NT2/D1 (cell line): ENCODE results near the gene CHST6.
"Not testable (repeated sequence)": the region's sequence is repeated elsewhere in the genome, so short reads cannot be mapped to it uniquely, and the experiment has no call there.

Source experiments
- DNase-seq: peaks from one replicate; pipeline ENCODE4 v3.0.0-alpha.2; 2011; ENCODE audit warnings: low read depth, low spot score
- H3K27me3 ChIP-seq: 2 replicates; pipeline ENCODE4 v1.6.0; 2011; ENCODE audit warnings: mild to moderate bottlenecking; ENCODE audit not compliant: insufficient read length, insufficient read depth
- H3K36me3 ChIP-seq: 2 replicates; pipeline ENCODE4 v1.6.1; 2011; ENCODE audit warnings: mild to moderate bottlenecking, low read length, mixed read lengths; ENCODE audit not compliant: insufficient read depth, insufficient read length
- H3K4me1 ChIP-seq: 2 replicates; pipeline ENCODE4 v1.5.1; 2011; ENCODE audit not compliant: insufficient read depth, insufficient read length
- H3K4me3 ChIP-seq: 2 replicates; pipeline ENCODE4 v1.5.1; 2011; ENCODE audit warnings: low read depth; ENCODE audit not compliant: insufficient read length
- H3K9ac ChIP-seq: 2 replicates; pipeline ENCODE4 v1.6.0; 2011; ENCODE audit warnings: low read depth; ENCODE audit not compliant: insufficient read length
- H3K9me3 ChIP-seq: 2 replicates; pipeline ENCODE4 v1.5.1; 2011; ENCODE audit warnings: mild to moderate bottlenecking, low read length; ENCODE audit not compliant: insufficient read depth
- SUZ12 ChIP-seq: IDR thresholded peaks from 2 replicates; pipeline ENCODE4 v1.6.1; 2011; ENCODE audit not compliant: insufficient read length, insufficient read depth; ENCODE audit errors: extremely low read depth
- YY1 ChIP-seq: IDR thresholded peaks from 2 replicates; pipeline ENCODE4 v1.6.1; 2011; ENCODE audit not compliant: insufficient read length, insufficient read depth
- ZNF274 ChIP-seq: IDR thresholded peaks from 2 replicates; pipeline ENCODE4 v1.6.1; 2011; ENCODE audit warnings: mild to moderate bottlenecking, low read depth, low read length

The CHST6 gene

GRCh38 chr16:75466760-75467159, 28.5 kb downstream of the CHST6 start:
- Histone ChIP-seq H3K9ac (no peak overlapping the region), H3K4me3 (no peak overlapping the region), H3K36me3 (no peaks in the 10 kb centered on the region), H3K9me3 (no peaks in the 10 kb centered on the region; the same call in 1 of the 2 replicates), H3K4me1 (peaks cover 4% of the 10 kb centered on the region), H3K27me3 (no peaks in the 10 kb centered on the region)
- DNase-seq, result no peak
- TF ChIP-seq ZNF274, result no peak
- TF ChIP-seq SUZ12, result no peak
- no peak for TF ChIP-seq YY1

GRCh38 chr16:75464122-75464918, 30.9 kb downstream of the CHST6 start, which contains the start of gene TMEM170A:
TMEM170A (minus strand) TSS chr16:75464689; CDS start chr16:75464600, 89 bp downstream.
- H3K4me3 ChIP-seq, result peak within 1 kb of the TSS; percentile 97
- no peaks in the 10 kb centered on the region; the same call in 1 of the 2 replicates for H3K9me3 ChIP-seq
- peak; percentile 98 for DNase-seq
- no peaks in the 10 kb centered on the region for H3K27me3 ChIP-seq
- TF ChIP-seq SUZ12, result no peak
- TF ChIP-seq ZNF274, result no peak
- no peak for TF ChIP-seq YY1
- peaks cover 18% of the 10 kb centered on the region for H3K36me3 ChIP-seq
- H3K9ac ChIP-seq, result peak within 1 kb of the TSS; percentile 99
- peaks cover 6% of the 10 kb centered on the region for H3K4me1 ChIP-seq

GRCh38 chr16:75463389-75464121, 31.7 kb downstream of the CHST6 start:
- H3K27me3 ChIP-seq, DNase-seq, H3K9me3 ChIP-seq, H3K4me1 ChIP-seq: not testable (repeated sequence)
- H3K9ac ChIP-seq, result peak overlapping the region; percentile 99
- peak overlapping the region; percentile 97 for H3K4me3 ChIP-seq
- H3K36me3 ChIP-seq, result peaks cover 20% of the 10 kb centered on the region

- H3K36me3 ChIP-seq, result peaks cover 20% of the 10 kb centered on the region
- no peaks in the 10 kb centered on the region for H3K27me3 ChIP-seq
- no peak for DNase-seq
- no peaks in the 10 kb centered on the region; the same call in 1 of the 2 replicates for H3K9me3 ChIP-seq
- no peak for TF ChIP-seq ZNF274
- no peak for TF ChIP-seq YY1
- no peak for TF ChIP-seq SUZ12
- H3K4me3 ChIP-seq, result peak overlapping the region; percentile 97
- peaks cover 6% of the 10 kb centered on the region for H3K4me1 ChIP-seq
- no peak overlapping the region for H3K9ac ChIP-seq
These were observed 32.4 kb downstream of the CHST6 start for GRCh38 chr16:75462806-75463205.

GRCh38 chr16:75461575-75461974, 33.7 kb downstream of the CHST6 start:
- no peaks in the 10 kb centered on the region for H3K27me3 ChIP-seq
- H3K4me1 ChIP-seq, result peaks cover 6% of the 10 kb centered on the region
- no peak overlapping the region for H3K4me3 ChIP-seq
- peaks cover 27% of the 10 kb centered on the region for H3K36me3 ChIP-seq
- H3K9ac ChIP-seq, result no peak overlapping the region
- TF ChIP-seq YY1 (no peak), SUZ12 (no peak), ZNF274 (no peak)
- no peaks in the 10 kb centered on the region; the same call in 1 of the 2 replicates for H3K9me3 ChIP-seq
- no peak for DNase-seq

GRCh38 chr16:75460446-75460845, 34.8 kb downstream of the CHST6 start:
- no peak for DNase-seq
- peaks cover 6% of the 10 kb centered on the region for H3K4me1 ChIP-seq

GRCh38 chr16:75459691-75460090, 35.5 kb downstream of the CHST6 start:
- no peak for DNase-seq
- no peaks in the 10 kb centered on the region for H3K9me3 ChIP-seq
- no peaks in the 10 kb centered on the region for H3K27me3 ChIP-seq
- no peak overlapping the region for H3K9ac ChIP-seq
- H3K4me1 ChIP-seq, result peaks cover 8% of the 10 kb centered on the region
- peaks cover 27% of the 10 kb centered on the region for H3K36me3 ChIP-seq
- no peak overlapping the region for H3K4me3 ChIP-seq
- TF ChIP-seq SUZ12, result no peak
- no peak for TF ChIP-seq YY1
- TF ChIP-seq ZNF274, result no peak

More at GRCh38 chr16:75460446-75460845, 34.8 kb downstream of the CHST6 start:
- TF ChIP-seq YY1 (no peak), SUZ12 (no peak), ZNF274 (no peak)
- H3K9ac ChIP-seq, result no peak overlapping the region
- no peak overlapping the region for H3K4me3 ChIP-seq
- H3K9me3 ChIP-seq, result no peaks in the 10 kb centered on the region; the same call in 1 of the 2 replicates
- H3K27me3 ChIP-seq, result no peaks in the 10 kb centered on the region
- H3K36me3 ChIP-seq, result peaks cover 27% of the 10 kb centered on the region
